Measurements from ENCODE around the gene SBNO1.

The SBNO1 gene

GRCh38 chr12:123389560-123390351, 25.1 kb upstream of the SBNO1 start:
- H3K27ac ChIP-seq (replicated peaks): peak overlapping the region; percentile 73

GRCh38 chr12:123388951-123389559, 24.4 kb upstream of the SBNO1 start:
- Histone ChIP-seq H3K27me3 (ENCODE audit: insufficient read depth, poor library complexity, severe bottlenecking) (no peaks in the 10 kb centered on the region), H3K27ac (replicated peaks) (no peak overlapping the region), H3K4me3 (replicated peaks; ENCODE audit: insufficient read depth, low read length) (peak overlapping the region; percentile 64)
- TF ChIP-seq CTCF (IDR thresholded peaks at IDR 0.05; ENCODE audit: insufficient read depth, low read length) (no peak), GABPA (IDR thresholded peaks at IDR 0.05; ENCODE audit: low read depth) (no peak), REST (IDR thresholded peaks at IDR 0.05; ENCODE audit: insufficient replicate concordance, low read depth) (no peak), POLR2AphosphoS5 (IDR thresholded peaks at IDR 0.05; ENCODE audit: low read depth) (no peak), SPI1 (IDR thresholded peaks at IDR 0.05; ENCODE audit: borderline replicate concordance, low read depth) (no peak)
- no peak for DNase-seq (ENCODE audit: low read depth in 1 of 2, low spot score in 1 of 2)

More at GRCh38 chr12:123389560-123390351, 25.1 kb upstream of the SBNO1 start:
- Histone ChIP-seq H3K4me3 (replicated peaks; ENCODE audit: insufficient read depth, low read length) (peak overlapping the region; percentile 64), H3K27me3 (ENCODE audit: insufficient read depth, poor library complexity, severe bottlenecking) (no peaks in the 10 kb centered on the region)
- TF ChIP-seq GABPA (IDR thresholded peaks at IDR 0.05; ENCODE audit: low read depth) (no peak), REST (IDR thresholded peaks at IDR 0.05; ENCODE audit: insufficient replicate concordance, low read depth) (no peak), SPI1 (IDR thresholded peaks at IDR 0.05; ENCODE audit: borderline replicate concordance, low read depth) (no peak), CTCF (IDR thresholded peaks at IDR 0.05; ENCODE audit: insufficient read depth, low read length) (no peak), POLR2AphosphoS5 (IDR thresholded peaks at IDR 0.05; ENCODE audit: low read depth) (no peak)
- DNase-seq (ENCODE audit: low read depth in 1 of 2, low spot score in 1 of 2): peak in 1 of 2 experiments; percentile 17

GRCh38 chr12:123388177-123388950, 23.7 kb upstream of the SBNO1 start:
- peak overlapping the region; percentile 75 for H3K27ac ChIP-seq (replicated peaks)
- no peaks in the 10 kb centered on the region for H3K27me3 ChIP-seq (ENCODE audit: insufficient read depth, poor library complexity, severe bottlenecking)
- no peak for TF ChIP-seq REST (IDR thresholded peaks at IDR 0.05; ENCODE audit: insufficient replicate concordance, low read depth)
- 0 out of 2 replicates have a peak, but pooled peaks have one; percentile 22 for TF ChIP-seq POLR2AphosphoS5 (IDR thresholded peaks at IDR 0.05; ENCODE audit: low read depth)
- TF ChIP-seq GABPA (IDR thresholded peaks at IDR 0.05; ENCODE audit: low read depth): no peak
- TF ChIP-seq CTCF (IDR thresholded peaks at IDR 0.05; ENCODE audit: insufficient read depth, low read length): no peak
- H3K4me3 ChIP-seq (replicated peaks; ENCODE audit: insufficient read depth, low read length): peak overlapping the region; percentile 54
- DNase-seq (ENCODE audit: low read depth in 1 of 2, low spot score in 1 of 2): peak in 1 of 2 experiments; percentile 70

Measured in HL-60 (cell line).